Midbrain (tissue), 1 donor: Measurements from ENCODE around the gene PRM3.

Source experiments
- DNase-seq: peaks from one replicate; lab custom pipeline; 2025; lab: John Stamatoyannopoulos, UW

Gene PRM3, protein sequence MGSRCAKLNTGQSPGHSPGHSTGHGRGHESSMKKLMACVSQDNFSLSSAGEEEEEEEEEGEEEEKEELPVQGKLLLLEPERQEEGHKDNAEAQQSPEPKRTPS

DNA sequence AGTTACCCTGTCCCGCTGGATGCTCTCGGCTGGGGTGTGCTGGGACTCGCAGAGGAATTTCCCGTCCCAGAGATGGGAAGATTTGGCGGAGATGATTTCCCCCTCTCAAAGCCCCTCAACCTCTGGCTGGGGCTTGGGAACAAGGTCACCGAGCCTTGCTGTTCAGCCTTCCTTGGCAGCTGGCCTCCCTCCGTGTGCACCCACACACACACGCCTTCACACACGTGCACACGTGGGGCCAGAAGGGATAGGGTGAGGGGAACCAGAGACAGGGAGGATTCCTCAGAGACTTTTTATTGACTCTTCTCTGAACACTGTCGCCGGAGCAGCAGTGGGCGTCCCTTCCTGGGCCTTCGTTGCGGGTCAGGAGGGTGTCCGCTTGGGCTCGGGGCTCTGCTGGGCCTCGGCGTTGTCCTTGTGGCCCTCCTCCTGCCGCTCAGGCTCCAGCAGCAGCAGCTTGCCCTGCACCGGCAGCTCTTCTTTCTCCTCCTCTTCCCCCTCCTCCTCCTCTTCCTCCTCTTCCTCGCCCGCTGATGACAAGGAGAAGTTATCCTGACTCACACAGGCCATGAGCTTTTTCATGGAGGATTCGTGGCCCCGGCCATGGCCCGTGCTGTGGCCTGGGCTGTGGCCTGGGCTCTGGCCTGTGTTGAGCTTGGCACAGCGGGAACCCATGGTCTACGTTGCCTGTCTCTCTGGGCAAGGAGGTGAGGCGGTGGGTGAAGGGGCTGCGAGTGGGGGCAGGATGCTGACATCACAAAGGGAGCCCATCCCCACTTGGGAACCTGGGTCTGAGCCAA is at the start of gene PRM3:
Gene PRM3, minus strand, starts transcription at position 709 of the 800 bp plus-strand sequence. Its CDS starts 34 bp downstream, at position 675.
- DNase-seq = no peak

DNA sequence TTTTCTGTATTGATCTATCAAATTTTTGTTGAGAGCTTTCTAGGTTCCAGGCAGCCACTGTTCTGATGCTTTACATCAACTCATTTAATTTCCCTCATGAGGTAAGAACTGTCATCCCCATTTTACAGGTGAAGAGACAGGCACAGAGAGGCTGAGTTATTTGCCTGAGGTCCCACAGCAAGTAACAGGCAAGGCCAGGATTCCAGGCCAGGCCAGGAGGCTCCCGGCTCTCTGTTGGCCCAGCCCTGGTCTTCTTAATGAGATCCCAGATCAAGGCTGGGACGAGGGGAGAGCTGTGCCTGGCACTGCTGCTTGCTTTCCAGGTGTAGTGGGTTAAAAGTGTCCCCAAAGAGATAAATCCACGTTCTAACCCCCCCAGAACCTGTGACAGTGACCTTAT is 49.4 kb upstream of the PRM3 start:
- no peak for DNase-seq

DNA sequence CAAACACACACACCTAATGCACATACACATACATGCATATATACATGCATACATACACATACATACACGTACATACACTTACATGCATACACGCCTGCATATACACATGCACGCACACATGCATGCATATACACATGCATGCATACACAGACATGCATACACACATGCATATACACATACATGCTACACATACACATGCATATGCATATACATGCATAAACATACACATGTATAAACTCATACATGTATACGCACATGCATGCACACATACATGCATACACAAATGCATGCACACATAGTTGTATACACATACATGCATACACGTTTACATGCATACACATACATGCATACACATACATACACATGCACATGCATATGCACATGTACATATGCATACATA is 48.2 kb upstream of the PRM3 start:
- DNase-seq = no peak

DNA sequence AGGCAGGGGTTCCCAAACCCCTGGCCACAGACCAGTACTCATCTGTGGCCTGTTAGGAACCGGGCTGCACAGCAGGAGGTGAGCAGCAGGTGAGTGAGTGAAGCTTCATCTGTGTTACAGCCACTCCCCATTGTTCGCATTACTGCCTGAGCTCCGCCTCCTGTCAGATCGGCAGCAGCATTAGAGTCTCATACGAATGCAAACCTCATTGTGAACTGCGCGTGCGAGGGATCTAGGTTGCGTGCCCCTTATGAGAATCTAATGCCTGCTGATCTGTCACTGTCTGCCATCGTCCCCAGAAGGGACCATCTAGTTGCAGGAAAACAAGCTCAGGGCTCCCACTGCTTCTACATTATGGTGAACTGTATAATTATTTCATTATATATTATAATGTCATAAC is 46.7 kb upstream of the PRM3 start:
- DNase-seq = no peak

DNA sequence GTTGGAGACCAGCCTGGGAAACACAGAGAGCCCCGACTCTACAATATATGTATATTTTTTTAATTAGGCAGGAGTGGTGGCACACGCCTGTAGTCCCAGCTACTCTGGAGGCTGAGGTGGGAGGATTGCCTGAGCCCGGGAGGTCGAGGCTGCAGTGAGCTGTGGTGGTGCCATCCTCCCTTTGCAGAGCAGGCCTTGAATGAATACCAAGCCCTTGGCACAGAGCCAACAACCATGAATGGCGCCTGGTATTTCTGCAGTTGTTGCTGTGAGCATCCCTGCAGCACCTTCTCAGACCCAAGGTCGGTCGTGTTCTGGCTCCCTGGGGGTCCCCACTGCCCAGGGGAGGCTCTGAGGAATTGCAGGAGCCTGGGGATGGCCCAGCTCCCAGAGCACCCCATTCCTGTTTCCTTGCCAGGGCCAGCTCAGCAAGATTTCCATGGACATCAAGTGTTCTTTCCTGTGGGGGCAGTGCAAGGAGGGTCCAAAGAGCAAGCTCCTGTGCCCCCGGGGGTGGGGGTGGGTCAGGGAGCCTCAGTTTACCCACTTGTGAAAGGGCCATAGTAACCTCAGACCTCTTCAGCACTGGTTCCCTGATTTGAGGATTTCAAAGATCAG is 46.2 kb upstream of the PRM3 start:
- DNase-seq = no peak

DNA sequence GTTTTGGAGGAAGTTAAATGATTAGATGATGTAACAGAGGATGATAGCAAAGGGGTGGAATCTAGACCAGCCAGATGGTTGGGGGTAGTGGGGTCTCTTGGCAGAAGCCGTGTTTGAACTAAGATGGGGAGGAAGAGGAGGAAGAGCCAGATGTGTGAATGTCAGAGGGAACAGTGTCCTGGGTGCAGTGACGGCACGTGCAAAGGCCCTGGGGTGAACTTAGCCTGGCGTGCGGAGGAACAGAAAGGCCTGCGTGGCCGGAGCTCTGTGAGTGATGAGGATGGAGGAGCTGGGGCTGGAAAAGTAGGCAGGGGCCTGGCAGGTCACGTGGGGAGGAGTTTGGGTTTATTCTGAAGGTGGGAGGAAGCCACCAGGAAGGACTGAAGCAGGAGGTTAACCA is 45.4 kb upstream of the PRM3 start:
- no peak for DNase-seq

DNA sequence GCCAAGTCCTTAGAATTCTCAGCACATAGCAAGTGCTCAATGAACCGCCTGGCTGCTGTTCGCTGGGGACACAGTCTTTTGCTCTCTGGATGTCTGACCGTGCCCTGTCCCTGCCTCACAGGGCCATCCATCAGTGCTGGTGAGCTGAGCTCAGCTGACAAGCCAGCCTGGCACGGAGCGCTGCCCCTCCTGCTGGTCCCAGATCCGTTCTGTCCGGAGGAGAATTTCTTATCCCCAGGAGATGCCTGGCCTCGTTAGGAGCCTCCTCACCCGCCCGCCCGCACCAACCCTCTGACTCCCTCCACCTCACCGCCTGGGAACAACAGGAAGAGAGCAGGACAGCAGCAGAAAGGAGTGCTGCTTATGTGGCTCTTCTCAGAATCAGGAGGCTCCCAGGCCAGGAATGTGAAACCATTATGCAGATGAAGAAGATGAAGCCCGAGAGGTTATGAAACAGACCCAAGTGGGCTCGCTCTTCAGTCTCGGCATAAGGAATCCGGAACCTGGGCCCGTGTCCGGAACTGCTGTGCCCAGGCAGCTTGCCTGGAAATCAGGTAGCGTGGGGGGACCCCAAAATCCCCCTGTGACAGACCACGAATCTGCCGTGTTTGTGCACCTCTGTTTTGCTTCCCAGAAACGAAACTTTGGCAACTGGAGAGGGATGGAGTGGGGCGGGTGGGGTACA is 43.0 kb upstream of the PRM3 start:
- no peak for DNase-seq

DNA sequence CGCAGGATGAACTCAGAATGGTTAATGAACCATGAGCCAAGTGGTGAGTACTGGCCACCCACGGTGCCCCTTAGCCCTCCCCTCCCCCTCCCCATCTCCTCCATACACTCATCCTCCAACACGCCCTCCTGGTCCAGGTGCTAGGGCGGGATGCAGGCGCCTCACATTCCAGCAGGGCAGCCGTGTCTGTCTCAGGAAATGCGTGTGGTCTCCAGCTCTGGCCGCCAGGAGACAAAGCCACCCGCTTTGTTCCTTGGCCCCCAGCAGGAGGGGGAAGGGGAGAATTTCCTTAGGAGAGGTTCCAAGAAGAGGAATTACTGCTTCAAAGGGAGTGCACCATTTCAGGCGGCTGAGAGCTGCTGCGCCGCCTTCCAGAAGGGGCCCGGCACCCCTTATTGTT is 42.1 kb upstream of the PRM3 start:
- no peak for DNase-seq

DNA sequence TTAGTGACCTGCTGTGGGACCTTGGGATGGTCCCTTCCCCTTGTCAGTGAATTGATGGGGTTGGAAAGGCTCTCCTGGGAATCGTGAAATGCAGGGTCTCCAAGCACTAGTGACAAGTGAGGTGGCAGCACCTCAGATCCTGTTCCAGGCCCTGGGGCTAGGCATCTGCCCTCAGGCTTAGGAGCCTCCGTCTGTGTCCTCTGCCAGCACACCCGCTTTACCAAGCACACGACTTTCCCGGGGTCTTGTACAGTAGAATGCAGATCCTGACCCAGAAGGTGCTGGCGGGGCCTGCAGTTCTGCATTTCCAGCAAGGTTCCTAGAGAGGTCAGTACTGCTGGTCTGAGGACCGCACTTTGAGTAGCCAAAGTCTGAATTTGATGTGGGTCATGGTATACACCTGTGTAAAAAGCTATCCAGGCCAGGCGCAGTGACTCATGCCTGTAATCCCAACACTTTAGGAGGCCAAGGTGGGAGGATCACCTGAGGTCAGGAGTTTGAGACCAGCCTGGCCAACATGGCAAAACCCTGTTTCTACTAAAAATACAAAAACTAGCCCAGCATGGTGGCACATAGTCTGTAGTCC is 41.0 kb upstream of the PRM3 start:
- no peak for DNase-seq

DNA sequence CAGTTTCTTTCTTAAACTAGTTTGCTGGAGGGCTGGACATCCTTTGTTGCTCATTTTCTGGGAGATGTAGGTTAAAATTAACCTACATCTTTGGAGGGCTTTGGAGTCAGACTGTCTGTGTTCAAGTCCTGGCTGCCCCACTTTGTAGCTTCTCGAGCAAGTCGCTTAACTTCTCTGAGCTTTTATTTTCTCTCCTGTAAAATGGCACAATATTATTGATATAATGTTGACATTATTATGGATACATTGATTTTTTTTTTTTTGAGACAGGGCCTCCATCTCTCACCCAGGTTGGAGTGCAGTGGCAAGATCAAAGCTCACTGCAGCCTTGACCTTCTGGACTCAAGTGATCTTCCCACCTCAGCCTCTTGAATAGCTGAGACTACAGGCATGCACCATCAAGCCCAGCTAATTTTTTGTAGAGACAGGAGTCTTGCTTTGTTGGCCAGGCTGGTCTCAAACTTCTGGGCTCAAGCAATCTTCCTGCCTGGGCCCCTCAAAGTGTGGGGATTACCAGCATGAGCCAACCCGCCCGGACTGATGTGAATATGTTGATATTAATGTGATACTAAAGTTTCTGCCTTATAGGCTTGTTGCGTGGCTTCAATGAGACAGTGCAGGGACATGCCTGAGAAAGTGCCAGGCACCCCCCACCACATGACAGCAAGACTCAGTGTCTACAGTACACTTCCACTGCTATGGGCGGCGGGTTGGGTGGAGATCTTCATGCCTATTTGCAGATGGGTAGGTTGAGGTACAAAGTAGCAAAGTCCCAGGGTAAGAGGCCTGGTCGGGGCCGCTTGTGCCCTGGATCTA is 40.3 kb upstream of the PRM3 start:
- no peak for DNase-seq

DNA sequence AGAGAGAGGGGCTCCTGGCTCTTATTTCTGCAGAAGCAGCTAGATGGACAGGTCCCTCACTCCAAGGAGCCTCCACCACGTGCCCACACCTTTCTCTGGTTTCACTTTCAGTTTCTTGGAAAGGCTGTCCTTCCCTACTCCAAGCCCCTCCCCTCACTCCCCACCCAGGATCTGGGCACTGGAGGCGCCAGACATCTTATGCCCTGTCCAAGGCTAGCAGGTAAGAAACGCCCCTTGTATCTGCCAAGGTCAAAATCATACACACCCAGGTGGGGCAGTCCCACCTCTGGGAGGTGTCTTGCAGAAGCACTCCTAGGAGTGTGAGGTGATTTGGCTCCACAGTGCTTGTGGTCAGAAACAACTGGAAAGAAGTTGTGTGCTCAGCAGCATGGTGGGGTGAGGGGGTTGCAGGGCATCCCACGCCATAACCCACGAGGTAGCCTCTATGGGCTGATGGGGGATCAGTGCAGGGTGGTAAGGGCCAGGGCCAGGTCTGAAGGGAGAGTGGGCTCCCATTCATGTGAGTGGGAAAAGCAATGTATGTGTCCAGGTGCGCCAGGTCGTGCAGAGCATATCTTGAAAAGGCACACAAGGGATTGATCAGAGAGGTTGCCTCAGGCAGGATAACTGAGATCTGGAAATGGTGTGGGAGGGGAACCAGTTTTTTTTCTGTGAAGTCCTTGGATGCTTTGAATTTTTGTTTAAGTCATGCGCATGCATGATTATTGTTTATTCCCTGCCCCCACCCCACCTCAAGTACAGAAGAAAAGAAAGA is 39.5 kb upstream of the PRM3 start:
- DNase-seq = no peak

DNA sequence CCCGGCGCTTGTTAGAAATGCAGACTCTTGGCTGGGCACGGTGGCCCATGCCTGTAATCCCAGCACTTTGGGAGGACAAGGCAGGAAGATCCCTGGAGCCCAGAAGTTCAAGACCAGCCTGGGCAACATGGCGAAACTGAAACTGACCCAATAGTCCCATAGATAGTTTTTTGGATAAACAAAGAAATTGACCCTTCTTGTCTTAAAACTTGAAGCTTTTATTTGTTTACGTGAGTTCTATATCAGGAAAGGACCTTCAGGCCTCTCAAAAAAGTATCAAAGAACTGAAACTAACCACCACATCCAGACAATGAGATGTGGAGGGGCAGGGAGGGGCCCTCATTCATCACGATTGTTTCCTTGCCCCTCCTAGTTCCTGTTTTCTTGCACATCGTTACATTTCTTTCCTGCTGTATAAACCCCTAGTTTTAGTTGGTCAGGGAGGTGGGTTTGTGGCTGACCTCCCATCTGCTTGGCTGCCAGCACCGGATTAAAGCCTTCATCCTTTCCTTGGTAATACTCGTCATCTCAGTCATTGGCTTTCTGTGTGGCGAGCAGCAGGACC is 37.6 kb upstream of the PRM3 start:
- DNase-seq = no peak

DNA sequence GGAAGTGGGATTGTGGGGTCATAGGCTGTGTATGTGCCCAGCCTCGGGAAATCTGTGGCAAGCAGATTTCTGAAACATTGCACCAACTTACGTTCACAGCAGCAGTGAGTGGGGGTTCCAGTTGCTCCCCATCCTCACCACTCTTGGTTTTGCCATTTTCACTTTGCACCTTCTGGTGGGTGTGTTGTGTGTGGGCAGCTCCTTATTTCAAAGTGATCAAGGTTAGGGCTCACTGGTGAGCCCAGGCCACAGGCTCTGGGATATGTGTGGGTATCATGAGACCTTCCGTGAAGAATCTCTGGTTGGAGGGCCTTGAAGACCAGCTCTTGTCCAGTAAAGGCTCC is 37.2 kb upstream of the PRM3 start:
- no peak for DNase-seq

DNA sequence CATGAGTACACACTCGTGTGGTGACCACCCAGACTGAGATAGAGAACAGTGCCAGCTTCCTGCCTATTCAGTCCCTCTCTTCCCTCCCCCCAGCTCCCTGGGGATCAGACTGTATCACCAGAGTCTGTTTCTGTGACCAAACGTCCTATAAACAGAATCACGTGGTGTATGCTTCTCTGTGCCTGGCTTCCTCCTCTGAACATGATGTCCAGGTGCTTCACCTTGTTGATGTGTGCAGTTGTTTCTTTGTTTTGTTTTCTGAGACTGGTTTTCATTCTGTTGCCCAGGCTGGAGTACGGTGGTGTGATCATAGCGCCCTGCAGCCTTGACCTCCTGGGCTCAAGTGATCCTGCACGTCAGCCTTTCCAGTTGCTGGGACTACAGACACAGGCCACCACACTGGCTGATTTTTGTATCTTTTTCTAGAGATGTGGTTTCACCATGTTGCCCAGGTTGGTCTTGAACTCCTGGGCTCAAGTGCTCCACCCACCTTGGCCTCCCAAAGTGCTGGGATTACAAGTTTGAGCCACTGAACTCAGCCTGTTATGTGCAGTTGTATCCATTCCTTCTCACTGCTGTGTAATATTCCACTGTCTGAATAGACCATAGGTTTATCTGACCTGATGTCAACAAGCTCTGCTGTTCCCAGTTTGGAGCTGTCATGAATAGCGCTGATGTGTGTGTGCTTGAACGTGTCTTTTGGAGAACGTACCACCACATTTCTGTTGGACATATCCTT is 36.6 kb upstream of the PRM3 start:
- DNase-seq = no peak

DNA sequence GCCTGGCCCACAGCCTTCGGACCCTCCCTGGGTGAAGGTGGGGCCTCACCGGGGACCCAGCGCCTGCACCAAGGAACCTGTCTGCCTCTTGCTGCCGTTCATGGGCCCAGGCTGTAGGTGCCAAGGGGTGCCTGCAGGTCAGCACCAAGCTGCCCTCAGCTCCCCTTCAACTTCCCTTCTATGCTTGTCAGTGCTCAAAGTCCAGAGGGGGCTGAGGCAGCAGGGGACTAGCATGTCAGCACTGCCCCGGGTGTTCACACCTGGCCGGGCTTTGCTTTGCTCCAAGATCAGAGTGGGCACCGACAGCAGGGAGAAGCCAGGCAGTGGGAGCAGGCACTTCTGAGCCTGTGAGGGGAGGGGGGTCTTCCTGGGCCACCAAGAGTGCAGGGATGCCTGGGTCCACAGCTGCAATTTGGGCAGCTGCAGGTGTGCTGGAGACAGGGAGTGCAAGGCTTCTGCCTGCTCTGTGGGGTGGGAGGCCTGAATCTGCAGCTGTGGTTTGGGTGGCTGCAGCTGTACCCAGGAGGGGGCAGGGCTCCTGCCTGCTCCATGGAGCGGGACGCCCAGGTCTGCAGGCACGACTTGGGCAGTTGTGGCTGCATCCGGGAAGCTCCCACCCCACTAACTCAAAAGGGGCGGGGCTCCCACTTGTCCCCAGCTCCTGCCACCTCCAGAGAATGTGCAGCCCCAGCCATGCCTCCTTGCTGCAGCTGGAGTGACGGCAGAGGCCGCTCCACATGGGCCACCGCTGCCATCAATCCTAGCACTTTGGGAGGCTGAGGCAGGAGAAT is 35.3 kb upstream of the PRM3 start:
- DNase-seq = no peak

DNA sequence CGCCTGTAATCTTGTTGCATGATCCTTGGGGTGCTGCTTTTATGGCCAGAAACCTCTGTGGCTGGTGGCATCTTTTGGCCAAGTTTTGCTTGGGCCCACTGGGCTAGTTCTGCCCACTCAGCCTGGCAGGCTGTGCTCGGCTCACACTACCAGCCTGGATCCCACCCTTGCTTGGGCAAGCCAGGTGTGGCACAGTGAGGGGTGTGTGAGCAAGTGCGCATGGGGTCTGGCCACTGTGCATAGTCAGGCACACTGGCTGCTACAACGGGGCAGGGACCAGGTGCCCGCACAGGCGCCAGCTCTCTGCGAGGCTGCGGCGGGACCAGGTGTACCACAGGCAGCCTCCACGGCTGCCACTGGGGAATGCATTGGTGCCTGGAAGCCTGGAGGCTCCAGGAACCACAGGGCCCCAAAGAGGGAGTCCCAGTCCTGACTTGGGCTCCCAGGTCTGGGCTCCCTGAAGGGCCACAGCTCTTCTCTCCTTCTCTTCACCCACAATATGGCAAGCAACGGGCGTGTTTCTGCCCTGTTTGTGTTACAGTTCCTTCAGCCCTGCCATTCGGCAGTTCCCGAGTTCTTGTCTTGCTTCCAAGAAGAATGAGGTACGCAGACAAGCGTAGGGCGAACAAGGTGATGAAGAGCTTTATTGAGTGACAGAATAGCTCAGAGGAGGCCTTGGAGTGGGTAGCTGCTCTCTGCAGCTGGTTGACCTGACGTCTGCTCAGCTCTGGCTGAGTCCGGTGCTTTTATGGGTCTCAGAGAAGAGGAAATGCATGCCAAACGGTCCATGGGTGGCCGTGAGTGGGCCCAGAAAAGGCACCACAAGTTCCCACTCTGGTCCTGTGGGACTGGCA is 34.4 kb upstream of the PRM3 start:
- no peak for DNase-seq

DNA sequence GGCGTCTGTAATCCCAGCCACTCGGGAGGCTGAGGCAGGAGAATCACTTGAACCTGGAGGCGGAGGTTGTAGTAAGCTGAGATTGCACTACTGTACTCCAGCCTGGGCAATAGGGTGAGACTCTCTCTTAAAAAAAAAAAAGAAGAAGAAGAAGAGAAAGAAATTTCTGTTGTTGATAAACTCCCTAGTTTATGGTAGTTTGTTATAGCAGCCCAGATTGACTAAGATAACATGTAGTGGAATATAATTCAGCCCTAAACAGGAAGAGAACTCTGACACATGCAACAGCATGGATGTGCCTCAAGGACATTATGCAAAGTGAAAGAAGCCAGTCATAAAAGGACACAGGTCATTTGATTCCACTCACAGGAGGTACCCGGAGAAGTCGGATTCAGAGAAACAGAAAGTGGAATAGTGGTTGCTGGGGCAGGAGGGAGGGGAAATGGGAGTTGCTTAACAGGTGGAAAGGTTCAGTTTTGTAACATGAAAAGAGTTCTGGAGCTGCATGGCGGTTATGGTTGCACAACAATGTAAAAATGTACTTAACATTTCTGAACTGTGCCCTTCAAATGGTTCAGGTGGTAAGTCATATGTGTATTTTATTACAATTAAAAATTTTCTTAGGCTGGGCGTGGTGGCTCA is 33.7 kb upstream of the PRM3 start:
- no peak for DNase-seq

DNA sequence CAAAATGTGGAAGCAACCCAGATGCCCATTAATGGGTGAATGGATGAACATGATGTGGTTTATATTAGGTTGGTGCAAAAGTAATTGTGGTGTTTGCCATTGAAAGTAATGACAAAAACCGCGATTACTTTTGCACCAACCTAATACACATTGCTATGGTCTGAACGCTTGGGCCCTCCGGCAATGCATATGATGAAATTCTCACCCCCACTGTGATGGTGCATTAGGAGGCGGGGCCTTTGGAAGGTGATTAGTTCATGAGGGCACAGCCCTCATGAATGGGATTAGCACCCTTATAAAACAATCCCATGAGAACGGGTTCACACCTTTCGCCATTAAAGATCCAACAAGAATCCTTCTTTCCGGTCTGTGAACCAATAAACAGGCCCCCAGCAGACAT is 33.0 kb upstream of the PRM3 start:
- DNase-seq = no peak
